HEK293T (cell line): ENCODE measurements around the gene SLK.

Experiments used
- CTCF ChIA-PET: fragments of 350-600 bp; formaldehyde crosslinking; extraction: SDS; loops from one replicate; lab custom pipeline; 2021; ENCODE audit warnings: antibody characterized with exemption, inconsistent platforms; lab: Yijun Ruan, JAX
- POLR2A ChIA-PET: fragments of 350-600 bp; formaldehyde crosslinking; extraction: SDS; loops from one replicate; lab custom pipeline; 2020; ENCODE audit warnings: antibody characterized with exemption, inconsistent platforms; lab: Yijun Ruan, JAX
- DNase-seq: peaks from one replicate; pipeline ENCODE4 v3.0.0; 2012; ENCODE audit warnings: mixed read lengths; ENCODE audit errors: extremely low spot score
- ARNT ChIP-seq: fragments of 450-650 bp; IDR thresholded peaks from 2 replicates; pipeline ENCODE4 v1.6.1; 2017; ENCODE audit warnings: mild to moderate bottlenecking
- BHLHE40 ChIP-seq: fragments of 450-650 bp; IDR thresholded peaks from 2 replicates; pipeline ENCODE4 v1.6.1; 2016; ENCODE audit warnings: mild to moderate bottlenecking, moderate library complexity, borderline replicate concordance
- CTBP1 ChIP-seq: fragments of 450-650 bp; IDR thresholded peaks from 2 replicates; pipeline ENCODE4 v1.6.1; 2016; ENCODE audit warnings: borderline replicate concordance
- ELF4 ChIP-seq: fragments of 450-650 bp; IDR thresholded peaks from 2 replicates; pipeline ENCODE4 v1.6.1; 2017; ENCODE audit warnings: antibody characterized with exemption
- FOXA1 ChIP-seq: fragments of 450-650 bp; IDR thresholded peaks from 2 replicates; pipeline ENCODE4 v1.6.1; 2016; ENCODE audit warnings: mild to moderate bottlenecking
- FOXK2 ChIP-seq: fragments of 450-650 bp; IDR thresholded peaks from 2 replicates; pipeline ENCODE4 v1.6.1; 2016; ENCODE audit warnings: mild to moderate bottlenecking
- FOXM1 ChIP-seq: fragments of 450-650 bp; IDR thresholded peaks from 2 replicates; pipeline ENCODE4 v1.6.1; 2017; ENCODE audit warnings: mild to moderate bottlenecking, borderline replicate concordance
- HDGF ChIP-seq: fragments of 450-650 bp; IDR thresholded peaks from 2 replicates; pipeline ENCODE4 v1.6.1; 2017; ENCODE audit warnings: antibody characterized with exemption, borderline replicate concordance
- L3MBTL2 ChIP-seq: fragments of 450-650 bp; conservative IDR thresholded peaks from 2 replicates; pipeline ENCODE4 v1.6.1; 2016; ENCODE audit warnings: mild to moderate bottlenecking
- LEF1 ChIP-seq: fragments of 450-650 bp; IDR thresholded peaks from 2 replicates; pipeline ENCODE4 v1.6.1; 2017; ENCODE audit warnings: mild to moderate bottlenecking, borderline replicate concordance
- NFRKB ChIP-seq: fragments of 450-650 bp; IDR thresholded peaks from 2 replicates; pipeline ENCODE4 v1.6.1; 2016; ENCODE audit warnings: mild to moderate bottlenecking, moderate library complexity
- SP1 ChIP-seq: fragments of 450-650 bp; IDR thresholded peaks from 2 replicates; pipeline ENCODE4 v1.6.1; 2017
- SUZ12 ChIP-seq: fragments of 450-650 bp; IDR thresholded peaks from 2 replicates; pipeline ENCODE4 v1.6.1; 2016; ENCODE audit warnings: mild to moderate bottlenecking
- TARDBP ChIP-seq: fragments of 450-650 bp; IDR thresholded peaks from 2 replicates; pipeline ENCODE4 v1.6.1; 2016
- ZNF384 ChIP-seq: fragments of 450-650 bp; IDR thresholded peaks from 2 replicates; pipeline ENCODE4 v1.6.1; 2016
- TF ChIP-seq, protein P1 (sequence below): fragments of 450-650 bp; IDR thresholded peaks from 2 replicates; pipeline ENCODE4 v1.6.1; 2016

SLK gene

DNA sequence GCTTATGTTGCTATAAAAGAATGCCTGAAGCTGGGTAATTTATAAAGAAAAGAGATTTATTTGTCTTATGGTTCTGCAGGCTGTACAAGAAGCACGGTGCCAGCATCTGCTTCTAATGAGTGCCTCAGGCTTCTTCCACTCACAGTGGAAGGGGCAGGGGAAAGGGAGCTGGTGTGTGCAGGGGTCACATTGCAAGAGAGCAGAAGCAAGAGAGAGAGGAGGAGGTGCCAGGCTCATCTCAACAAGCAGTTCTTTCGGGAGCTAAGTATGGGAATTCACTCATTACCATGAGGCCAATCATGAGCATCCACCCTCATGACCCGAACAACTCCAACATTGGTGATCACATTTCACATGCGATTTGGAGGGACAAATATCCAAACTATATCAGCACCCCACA lies 17.2 kb upstream of the SLK start:
- CTCF ChIA-PET: interaction anchor here (0.6 kb wide), 1 partner anchor 1056 kb away, joined by 7 read pairs; no protein-coding TSS in a partner anchor
- no peak for DNase-seq
- TF ChIP-seq FOXM1 (no peak), ZNF384 (no peak), SP1 (no peak), TARDBP (no peak), ARNT (no peak), ELF4 (no peak), HDGF (no peak), L3MBTL2 (no peak), SUZ12 (no peak), BHLHE40 (no peak), FOXA1 (no peak), LEF1 (no peak)
- TF ChIP-seq, protein P1, sequence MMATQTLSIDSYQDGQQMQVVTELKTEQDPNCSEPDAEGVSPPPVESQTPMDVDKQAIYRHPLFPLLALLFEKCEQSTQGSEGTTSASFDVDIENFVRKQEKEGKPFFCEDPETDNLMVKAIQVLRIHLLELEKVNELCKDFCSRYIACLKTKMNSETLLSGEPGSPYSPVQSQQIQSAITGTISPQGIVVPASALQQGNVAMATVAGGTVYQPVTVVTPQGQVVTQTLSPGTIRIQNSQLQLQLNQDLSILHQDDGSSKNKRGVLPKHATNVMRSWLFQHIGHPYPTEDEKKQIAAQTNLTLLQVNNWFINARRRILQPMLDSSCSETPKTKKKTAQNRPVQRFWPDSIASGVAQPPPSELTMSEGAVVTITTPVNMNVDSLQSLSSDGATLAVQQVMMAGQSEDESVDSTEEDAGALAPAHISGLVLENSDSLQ: no peak
- POLR2A ChIA-PET: no interaction called here

DNA sequence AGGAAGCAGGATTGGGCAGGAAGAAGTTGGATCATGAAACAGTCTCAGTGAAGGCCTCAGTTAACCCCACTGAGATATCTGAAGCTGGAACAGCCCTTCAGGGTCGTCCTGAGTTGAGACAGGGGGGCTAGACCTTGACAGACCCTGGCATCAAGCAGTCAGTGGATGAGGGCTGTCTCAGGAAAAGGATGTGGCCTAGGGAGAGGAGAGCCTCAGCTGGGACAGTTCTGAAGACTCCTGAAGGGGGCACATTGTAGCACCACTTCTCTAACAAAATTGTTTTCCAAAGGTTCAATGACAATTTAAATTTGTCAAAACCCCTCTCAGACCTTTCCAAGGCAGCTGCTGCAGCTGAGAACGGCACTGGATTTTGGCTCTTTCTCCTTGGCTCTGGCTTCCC lies 15.8 kb upstream of the SLK start:
- TF ChIP-seq SP1 (no peak), ZNF384 (no peak), ELF4 (no peak), NFRKB (no peak), BHLHE40 (no peak), HDGF (no peak), SUZ12 (no peak), CTBP1 (no peak), FOXA1 (no peak), FOXK2 (no peak), ARNT (no peak), FOXM1 (no peak)
- TF ChIP-seq, protein P1: no peak
- no peak for DNase-seq
- ChIA-PET CTCF (no interaction called here), POLR2A (no interaction called here)

DNA sequence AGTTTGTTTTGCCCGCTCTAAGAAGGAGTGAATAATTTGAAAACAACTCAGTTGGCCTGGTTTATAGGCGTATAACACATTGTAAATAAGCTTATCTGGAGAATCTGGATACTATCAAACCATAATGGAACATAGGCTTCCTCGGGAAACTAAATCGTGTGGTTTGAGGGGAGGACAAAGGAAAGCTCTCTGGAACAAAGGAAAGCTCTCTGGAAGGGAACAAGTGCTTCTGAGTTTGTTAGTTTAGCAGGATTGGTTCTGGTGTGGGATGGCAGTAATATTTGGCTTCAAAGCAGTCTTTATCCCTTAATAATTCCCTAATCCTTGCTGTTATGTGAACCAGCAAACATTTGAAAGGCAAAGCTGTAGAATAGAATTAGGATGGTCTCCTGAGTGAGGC lies 15.0 kb upstream of the SLK start:
- no peak for DNase-seq
- ChIA-PET CTCF (no interaction called here), POLR2A (no interaction called here)
- TF ChIP-seq SP1: no peak
- TF ChIP-seq BHLHE40: no peak
- TF ChIP-seq ZNF384: no peak
- no peak for TF ChIP-seq ELF4
- no peak for TF ChIP-seq L3MBTL2
- no peak for TF ChIP-seq SUZ12
- TF ChIP-seq NFRKB: no peak
- no peak for TF ChIP-seq HDGF
- no peak for TF ChIP-seq FOXM1
- TF ChIP-seq ARNT: no peak
- no peak for TF ChIP-seq FOXK2
- TF ChIP-seq TARDBP: no peak

DNA sequence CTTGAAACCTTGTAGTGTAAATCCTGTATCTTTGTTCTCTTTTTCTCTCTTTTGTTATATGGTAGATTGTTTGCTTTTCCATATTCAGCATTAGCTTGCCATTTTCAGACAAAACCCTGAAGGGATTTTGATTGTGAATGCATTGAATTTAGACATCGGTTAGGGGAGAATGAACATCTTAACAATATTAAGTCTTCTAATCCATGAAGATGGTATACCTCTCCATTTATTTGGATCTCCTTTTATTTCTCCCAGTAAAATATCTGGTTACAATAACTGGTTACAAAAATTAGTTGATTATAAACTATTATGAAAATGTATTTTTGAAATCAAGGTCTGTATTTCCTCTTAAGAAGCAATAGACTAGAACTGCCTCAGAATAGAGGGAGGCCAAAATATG lies 12.4 kb upstream of the SLK start:
- TF ChIP-seq SP1 (no peak), L3MBTL2 (no peak), LEF1 (no peak)
- DNase-seq: no peak
- ChIA-PET CTCF (no interaction called here), POLR2A (no interaction called here)

DNA sequence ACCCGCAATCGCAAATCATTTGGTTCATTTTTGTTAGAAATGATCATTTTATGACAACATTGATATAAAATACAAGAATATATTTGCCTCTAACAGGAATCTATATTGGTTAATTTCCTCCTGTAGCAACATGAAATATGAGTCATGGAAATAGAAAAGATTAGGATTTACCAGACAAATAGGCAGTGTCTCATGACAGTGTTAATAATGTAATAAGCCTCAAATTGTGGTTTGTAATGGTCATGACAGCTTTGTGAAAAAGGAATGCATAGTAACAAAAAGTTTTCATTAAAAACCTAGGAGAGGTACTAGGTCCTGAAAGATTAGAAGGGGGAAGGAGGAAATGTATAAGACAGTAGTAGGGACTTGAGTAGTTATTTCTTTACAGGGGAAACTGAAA lies 7.9 kb upstream of the SLK start:
- ChIA-PET POLR2A (no interaction called here), CTCF (no interaction called here)
- no peak for DNase-seq
- TF ChIP-seq SUZ12 (no peak), LEF1 (no peak), FOXA1 (no peak), TARDBP (no peak), NFRKB (no peak), ZNF384 (no peak), SP1 (no peak)
- TF ChIP-seq, protein P1: no peak

DNA sequence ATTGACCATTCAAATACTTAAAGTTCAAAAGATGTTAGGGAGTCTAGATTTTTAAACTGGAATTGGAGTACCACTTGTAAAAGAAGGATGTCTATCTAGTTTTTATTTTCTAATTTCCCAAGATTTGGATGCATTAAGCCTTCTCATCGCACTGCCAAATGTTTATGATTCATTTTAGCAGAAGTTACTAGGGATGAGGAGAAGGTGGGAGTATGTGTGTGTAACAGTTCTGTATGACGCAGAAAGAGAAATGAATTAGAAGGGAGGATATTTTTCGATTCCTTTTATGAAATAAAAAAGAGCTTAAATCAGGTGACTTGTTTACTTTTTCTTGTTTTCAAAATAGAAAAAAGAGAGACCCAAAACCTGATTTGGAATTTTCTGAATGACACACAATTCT lies 6.8 kb upstream of the SLK start:
- CTCF ChIA-PET: no interaction called here
- DNase-seq: no peak
- no peak for TF ChIP-seq CTBP1
- TF ChIP-seq TARDBP: no peak
- TF ChIP-seq SP1: no peak
- no peak for TF ChIP-seq L3MBTL2
- no peak for TF ChIP-seq LEF1
- no peak for TF ChIP-seq FOXM1
- no peak for TF ChIP-seq ZNF384
- no peak for TF ChIP-seq SUZ12
- TF ChIP-seq FOXA1: no peak
- TF ChIP-seq HDGF: no peak
- no peak for TF ChIP-seq ARNT
- no peak for TF ChIP-seq ELF4
- no peak for TF ChIP-seq BHLHE40
- POLR2A ChIA-PET: no interaction called here
